ENCODE measurements around the gene JAKMIP2.

DNA sequence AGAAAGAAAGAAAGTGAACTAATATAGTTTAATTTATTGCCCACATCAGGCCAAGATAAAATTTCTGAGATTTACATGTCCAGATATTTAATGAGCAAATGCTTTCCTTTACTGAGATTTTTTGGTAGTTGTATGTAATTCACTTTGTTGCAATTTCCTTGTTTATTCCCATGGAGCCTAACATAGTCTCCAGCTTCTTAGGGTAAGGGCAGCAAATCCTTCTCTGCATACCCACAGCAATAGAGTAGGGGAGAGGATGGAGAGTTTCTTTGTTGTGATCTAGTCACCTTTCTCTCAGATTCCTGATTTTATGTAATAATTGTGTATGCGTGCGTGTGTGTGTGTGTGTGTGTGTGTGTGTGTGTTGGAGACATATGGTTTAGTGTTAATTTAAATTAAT lies 221.1 kb downstream of the JAKMIP2 start:
- TF ChIP-seq, protein P1, sequence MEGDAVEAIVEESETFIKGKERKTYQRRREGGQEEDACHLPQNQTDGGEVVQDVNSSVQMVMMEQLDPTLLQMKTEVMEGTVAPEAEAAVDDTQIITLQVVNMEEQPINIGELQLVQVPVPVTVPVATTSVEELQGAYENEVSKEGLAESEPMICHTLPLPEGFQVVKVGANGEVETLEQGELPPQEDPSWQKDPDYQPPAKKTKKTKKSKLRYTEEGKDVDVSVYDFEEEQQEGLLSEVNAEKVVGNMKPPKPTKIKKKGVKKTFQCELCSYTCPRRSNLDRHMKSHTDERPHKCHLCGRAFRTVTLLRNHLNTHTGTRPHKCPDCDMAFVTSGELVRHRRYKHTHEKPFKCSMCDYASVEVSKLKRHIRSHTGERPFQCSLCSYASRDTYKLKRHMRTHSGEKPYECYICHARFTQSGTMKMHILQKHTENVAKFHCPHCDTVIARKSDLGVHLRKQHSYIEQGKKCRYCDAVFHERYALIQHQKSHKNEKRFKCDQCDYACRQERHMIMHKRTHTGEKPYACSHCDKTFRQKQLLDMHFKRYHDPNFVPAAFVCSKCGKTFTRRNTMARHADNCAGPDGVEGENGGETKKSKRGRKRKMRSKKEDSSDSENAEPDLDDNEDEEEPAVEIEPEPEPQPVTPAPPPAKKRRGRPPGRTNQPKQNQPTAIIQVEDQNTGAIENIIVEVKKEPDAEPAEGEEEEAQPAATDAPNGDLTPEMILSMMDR (conservative IDR thresholded peaks at IDR 0.05 in 1 of 2, IDR thresholded peaks at IDR 0.05 in 1 of 2; ENCODE audit: extremely low read depth in 1 of 2, insufficient read depth in 1 of 2, low read depth in 1 of 2, low read length in 2 of 2) = no peak
- TF ChIP-seq EZH2 (IDR thresholded peaks at IDR 0.05; ENCODE audit: borderline replicate concordance, low read length) = no peak

Data from mammary epithelial cell (primary cell).